NCI-H526 (cell line): ENCODE results near the gene FAF1.
"Not testable (repeated sequence)": the region's sequence is repeated elsewhere in the genome, so short reads cannot be mapped to it uniquely, and the experiment has no call there.

ENCODE experiments used
- DNase-seq, 2 experiments: peaks; one replicate each; lab custom pipeline; 2025; lab: John Stamatoyannopoulos, UW

FAF1 gene

DNA sequence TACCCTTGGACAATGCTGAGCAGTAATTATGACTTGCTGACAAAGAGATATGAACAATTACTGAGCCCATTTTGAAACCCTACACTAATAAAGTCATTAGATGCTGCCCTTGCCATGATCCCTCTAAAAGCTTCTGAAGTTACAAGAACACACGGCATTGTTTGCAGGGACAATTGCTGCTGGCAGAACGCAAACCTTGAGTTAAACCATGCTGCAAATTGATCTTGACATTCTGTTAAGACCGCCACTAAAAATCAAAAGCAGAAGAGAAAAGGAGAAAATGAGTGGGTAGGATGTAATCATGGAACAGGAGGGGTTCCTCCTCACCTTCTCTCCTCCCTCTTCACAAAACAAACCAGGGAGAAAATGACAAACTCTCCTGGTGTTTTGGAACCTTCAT lies 400.6 kb downstream of the FAF1 start:
- DNase-seq = no peak

DNA sequence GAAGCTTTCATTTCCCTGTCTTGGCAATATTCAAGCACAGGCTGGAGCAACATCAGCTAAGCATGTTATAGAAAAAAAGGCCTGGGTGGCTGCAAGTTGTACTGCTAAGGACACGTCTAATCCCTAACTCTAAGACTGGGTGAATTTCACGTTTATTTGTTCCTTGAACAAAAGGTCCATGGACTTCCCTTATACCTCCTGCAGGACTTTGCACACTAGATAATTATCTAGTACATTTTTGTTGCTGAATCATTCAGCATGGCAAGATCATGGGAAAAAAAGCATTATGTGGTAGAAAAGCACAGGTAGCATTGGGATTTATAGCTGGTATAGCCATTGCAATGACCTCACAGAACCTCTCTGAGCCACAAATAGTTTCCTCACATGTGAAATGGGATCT lies 406.1 kb downstream of the FAF1 start:
- no peak for DNase-seq

DNA sequence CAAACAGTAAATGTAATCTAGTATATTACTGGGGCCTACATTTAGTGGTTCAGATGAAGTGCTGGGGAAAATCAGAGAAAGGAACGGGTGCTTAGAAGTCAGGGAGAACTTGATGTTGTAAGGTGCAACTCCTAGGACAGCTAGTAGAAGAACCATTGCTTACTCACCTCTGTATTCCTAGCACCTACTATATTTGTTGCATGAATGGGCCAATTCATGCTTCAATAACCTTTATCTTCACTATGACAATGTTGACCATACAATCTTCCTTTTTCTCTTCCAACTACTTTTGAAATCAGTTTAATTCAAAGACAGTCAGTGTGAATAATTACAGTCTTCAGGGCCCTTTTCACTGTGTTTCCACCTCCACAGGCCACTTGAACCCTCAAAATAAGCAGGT lies 411.8 kb downstream of the FAF1 start:
- no peak for DNase-seq

DNA sequence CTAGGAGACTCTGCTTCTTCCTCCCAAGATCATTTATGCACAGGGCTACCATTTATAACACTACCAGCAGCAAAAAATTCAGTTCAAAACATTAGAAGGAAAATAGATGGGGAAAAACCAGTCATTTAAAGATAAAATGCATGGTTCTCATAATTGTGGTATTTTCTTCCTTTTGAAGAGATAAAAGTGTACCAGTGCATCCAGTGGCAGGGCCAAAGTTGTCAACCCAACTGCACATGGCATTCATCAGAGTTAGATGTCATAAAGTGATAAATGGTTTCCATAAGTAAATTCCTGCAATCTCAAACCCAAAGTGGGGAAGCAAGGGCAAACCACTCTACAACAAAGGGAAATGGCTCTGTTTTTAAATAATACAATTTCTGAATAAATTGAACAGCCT lies 417.7 kb downstream of the FAF1 start:
- DNase-seq = no peak

DNA sequence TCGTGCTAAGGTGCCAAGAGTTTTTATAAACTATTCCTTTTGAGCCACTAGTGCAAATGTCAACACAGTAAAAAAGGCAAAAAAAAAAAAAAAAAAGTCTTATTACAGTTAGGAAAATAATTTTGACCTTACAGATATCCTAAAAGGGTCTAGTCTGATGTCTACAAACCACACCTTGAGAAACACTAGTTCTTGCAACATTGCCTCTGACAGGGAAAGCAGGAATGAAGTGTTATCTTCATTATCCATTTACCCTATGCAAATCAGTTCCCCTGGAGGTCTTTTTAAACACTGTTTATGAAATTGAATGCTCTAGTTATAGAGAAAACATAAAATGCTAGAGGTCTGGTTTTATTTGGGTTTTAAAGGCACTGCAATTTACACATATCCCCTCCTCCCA lies 421.6 kb downstream of the FAF1 start:
- peak in 1 of 2 experiments; percentile 13 for DNase-seq

DNA sequence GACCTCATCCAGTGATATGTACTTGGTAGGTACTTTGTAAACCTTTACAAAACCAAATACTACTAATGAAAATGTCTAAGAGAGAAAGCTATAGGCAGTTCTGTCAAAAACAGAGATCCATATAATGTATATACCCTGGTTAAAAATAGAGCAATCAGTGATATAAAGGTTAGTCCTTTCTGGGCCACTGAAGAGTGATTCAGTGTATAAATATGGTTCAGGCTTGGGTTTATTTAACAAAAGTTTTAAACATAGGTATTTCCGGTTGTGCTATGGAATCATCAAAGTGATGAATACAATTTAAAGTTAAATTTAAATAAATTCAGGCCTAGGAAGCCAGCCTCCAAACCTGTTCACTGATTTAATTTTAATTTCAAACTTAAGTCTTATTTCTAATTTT lies 428.5 kb downstream of the FAF1 start:
- DNase-seq = no peak

DNA sequence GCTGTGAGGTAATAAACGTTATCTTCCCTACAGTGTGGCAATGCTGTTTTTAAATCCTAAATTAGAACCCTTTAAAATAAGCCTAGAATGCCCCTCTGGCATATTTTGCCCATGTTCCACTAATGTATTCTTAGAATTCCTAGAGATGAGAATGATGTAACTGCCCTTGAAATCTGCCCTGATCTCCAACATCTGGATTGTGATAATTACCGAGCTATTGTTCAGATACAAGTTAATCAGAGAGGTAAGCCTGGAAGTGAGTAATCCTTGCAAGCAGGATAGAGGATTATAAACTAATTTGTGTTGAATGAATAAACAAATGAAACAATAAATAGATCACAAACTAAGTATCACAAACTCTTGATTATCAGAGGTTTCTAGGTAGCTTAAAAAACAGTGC lies 429.0 kb downstream of the FAF1 start:
- DNase-seq = no peak

DNA sequence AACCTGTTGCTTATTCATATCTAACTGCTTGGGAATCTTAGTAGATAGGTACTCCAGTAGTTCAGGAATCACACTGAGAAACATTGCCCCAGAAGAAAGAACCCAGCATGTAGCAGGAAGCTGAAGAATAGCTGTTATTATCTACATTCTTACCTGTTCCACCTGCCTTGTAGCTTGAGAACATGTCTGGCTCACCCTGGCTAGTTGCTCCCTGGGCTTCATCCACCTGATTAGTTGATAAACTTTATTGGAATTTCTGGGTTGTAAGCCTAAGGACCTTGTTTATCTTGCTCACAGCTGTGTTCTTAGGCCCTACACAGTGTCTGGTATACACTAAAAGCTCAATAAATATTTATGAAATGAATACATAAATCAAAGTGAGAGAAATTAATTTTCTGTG lies 430.6 kb downstream of the FAF1 start:
- DNase-seq = no peak

DNA sequence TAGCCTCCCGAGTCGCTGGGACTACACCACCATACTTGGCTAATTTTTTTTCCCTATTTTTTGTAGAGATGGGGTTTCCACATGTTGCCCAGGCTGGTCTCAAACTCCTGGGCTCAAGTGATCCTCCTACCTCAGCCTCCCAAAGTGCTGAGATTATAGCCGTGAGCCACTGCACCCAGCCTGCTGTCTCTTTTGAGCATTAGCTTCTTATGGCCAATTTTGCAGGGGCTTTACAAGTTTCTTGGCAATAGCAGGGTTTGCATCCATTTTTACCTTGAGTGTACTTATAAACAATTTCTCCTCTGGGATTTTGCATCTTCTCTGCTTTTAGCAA lies 432.1 kb downstream of the FAF1 start:
- not testable (repeated sequence) for DNase-seq

DNA sequence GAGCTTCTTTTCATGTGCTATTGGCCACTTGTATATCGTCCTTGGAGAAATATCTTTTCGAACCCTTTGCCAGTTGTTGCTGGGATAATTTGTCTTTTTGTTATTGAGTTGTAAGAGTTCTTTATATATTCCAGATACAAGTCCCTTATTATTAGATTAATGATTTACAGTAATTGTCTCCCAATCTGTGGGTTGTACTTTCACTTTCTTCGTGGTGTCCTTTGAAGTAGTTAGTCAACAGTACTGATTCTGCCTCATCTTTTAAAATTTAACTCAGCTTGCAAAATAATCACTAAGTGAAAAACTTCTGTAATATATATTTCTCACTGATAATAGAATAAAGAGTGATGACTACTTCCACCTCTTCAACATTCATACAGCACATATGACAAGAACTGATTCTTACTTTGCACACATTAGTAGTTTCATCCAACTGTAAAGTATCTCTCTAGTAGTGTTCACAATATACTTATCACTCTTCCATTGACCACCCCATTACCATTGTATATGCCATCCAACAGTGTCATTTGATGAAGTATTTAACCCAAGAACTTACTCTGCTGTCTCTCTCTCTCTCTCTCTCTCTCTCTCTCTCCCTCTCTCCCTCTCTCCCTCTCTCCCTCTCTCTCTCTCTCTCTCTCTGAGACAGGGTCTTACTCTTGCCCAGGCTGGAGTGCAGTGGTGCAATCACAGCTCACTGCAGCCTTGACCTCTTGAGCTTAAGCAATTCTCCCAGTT lies 432.6 kb downstream of the FAF1 start:
- no peak for DNase-seq

DNA sequence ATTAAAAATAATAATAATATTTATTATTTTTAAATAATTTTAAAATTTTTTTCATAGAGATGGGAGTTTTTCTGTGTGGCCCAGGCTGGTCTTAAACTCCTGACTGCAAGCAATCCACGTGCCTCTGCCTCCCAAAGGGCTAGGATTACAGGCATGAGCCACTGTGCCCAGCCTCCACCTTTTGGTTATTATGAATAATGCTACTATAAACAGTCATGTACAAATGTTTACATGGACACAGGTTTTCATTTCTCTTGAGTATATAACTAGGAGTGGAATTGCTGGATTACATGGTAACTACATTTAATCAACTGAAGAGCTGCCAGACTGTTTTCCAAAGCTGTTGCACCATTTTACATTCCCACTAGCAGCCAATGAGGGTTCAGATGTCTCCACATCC lies 433.6 kb downstream of the FAF1 start:
- no peak for DNase-seq

DNA sequence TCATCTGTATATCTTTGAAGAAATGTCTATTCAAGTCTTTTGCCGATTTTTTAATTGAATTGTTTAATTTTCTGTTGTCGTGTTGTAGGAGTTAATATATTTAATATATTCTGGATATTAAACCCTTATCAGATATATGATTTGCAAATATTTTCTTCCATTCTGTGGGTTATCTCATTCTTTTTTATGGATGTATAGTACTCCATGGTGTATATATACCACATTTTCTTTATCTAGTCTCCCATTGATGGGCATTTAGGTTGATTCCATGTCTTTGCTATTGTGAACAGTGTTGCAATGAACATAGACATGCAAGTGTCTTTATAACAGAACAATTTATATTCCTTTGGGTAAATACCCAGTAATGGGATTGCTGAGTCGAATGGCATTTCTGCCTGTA lies 436.5 kb downstream of the FAF1 start:
- DNase-seq = no peak

DNA sequence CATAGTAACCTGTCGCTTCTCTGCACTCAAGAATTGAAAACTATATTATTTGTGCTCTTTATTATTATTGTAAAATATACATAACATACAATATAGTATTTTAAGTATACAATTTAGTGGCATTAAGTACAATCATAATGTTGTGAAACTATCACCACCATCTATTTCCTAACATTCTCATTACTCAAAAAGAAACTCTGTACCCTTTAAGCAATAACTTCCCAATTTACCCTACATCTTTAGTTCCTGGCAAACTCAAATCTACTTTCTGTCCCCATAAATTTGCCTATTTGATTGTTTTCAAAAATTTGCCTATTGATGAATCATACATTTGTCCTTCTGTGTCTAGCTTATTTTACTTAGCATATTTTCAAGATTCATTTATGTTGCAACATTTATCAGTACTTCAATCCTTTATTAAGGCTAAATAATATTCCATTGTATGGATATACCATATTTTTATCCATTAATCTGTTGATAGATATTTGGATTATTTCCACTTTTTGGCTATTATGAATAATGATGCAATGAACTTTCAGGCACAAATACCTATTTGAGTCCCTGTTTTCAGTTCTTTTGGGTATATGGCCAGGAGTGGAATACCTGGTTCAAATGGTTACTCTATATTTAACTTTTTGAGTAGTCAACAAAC lies 437.2 kb downstream of the FAF1 start:
- DNase-seq = no peak

DNA sequence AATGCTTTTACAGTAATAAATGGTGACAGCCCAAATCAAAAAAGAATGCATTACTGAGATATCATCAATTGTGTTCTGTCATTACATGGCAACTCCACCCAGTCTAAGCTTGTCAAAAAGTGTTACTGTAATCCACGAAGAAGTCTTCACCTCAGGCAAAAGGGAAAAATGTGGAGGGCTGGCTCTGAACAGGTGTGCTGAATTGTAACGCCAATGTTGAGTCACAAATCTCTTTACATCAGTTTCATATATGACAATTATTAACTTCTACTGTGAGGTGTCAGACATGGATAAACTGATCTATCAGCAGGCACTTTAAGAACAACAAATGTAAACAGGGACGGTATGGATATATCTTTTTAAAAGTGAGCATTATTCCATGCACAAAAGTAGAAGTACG lies 438.4 kb downstream of the FAF1 start:
- DNase-seq = no peak

DNA sequence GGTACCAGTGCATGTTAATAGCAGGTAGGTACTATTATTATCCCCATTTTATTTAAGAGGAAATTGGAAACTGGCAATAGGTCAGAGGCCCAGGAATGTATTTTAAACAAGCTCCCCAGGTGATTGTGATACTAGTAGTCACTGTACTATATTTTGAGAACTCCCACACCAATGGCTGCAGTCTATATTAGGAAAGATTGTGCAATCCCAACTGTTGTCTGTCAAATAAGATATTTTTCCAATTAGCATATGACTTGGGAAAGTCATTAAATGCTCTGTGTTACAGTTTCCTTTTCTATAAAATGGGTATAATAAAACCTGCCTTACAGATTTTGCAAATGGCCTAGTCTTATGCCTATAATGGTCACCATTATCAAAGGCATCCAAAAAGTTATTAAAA lies 442.6 kb downstream of the FAF1 start:
- no peak for DNase-seq

DNA sequence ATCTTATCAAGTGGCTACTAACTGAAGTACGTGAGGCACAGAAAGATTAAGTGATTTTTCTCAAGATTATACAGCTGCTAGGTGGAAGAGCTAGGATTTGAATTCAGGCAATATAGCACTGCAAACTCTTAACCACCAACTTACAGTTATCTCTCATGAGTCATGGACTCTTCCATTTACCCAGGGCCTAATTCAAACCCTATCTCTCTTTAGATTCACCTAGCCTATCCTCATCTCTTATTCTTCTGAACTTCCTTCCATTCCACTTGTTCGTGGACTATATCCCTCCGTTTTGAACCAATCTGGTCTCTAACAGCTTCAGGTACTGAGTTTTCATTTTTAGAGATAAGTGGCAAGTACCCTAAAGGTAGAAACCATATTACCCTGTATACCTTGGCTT lies 444.0 kb downstream of the FAF1 start:
- no peak for DNase-seq

DNA sequence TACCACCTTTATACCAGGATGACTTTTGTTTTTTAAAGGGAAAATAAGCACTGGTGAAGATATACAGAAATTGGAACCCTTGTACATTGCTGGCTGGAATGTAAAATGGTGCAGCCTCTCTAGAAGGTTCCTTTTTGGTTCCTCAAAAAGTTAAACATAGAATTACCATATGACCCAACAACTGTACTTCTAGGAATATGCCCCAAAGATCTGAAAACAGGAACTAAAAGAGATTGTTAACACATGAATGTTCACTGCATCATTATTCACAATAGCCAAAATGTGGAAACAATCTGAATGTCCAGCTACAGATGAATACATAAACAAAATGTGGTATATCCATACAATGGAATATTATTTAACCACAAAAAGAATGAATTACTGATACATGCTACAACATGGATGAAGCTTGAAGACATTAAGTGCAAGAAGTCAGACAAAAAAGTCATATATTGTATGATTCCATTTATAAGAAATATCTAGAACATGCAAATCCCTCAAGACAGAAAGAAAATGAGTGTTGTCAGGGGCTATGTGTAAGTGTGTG lies 452.0 kb downstream of the FAF1 start:
- DNase-seq = no peak

DNA sequence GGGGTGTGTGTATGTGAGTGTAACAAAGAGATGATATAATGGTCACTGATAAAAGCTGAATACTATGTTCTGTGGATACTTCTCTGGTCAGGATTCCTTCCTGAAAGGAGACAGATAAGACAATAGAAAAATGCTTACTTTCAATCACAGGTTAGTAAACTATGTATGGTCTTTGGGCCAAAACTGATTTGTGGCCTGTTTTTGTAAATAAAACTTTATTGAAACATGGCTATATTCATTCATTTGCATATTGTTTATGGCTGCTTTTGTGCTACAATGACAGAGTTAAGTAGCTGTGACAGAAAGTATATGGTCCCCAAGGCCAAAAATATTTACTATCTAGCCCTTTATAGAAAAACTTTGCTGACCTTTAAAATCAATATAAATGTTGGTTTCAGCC lies 454.6 kb downstream of the FAF1 start:
- no peak for DNase-seq

DNA sequence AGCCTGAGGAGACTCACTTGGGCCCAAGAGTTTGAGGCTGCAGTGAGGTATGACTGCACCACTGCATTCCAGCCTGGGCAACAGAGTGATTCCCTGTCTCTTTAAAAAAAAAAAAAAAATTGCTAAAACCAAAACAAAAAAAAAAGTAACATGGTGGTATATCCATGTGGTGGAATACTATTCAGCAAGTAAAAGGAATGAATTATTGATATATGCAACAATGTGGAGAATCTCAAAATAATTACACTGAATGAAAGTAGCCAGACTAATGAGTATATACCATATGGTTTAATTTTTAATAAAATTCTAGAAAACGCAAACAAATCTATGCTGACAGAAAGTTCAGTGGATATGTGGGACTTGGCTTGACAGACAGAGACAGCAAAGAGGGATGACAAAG lies 456.6 kb downstream of the FAF1 start:
- DNase-seq = no peak

DNA sequence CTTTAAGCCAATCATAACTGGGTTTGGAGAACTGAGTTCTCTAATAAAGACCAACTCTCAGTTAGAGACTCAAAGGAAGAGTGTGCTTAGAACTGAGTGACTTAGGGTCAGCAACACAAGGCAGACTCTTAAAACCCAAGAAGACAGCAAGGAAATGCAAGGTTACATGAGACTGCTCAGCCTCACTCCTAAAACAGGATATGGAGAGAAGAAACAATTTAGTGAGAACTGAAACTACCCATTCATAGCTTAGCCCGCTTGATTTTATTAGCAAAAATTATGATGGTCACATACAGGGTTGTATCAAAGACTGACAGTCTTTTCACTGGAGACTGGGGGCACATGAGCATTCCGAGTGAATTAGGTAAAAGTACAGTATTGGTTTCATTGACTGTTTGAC lies 457.9 kb downstream of the FAF1 start:
- DNase-seq = no peak

DNA sequence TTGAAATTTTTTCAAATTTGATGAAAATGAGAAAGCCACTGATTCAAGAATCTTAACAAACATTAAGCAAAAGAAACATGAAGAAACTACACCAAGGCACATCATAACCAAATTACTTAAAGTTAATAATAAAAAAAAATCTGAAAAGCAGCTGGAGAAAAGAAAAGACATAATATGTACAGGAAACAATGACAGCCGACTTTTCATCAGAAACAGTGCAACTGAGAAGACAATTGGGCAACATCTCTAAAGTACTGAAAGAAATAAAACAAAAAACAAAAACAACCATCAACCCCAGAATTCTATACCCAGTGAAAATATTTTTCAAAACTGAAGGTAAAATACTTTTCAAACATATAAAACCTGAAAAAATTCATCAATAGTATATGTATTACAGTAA lies 463.1 kb downstream of the FAF1 start:
- DNase-seq = no peak

DNA sequence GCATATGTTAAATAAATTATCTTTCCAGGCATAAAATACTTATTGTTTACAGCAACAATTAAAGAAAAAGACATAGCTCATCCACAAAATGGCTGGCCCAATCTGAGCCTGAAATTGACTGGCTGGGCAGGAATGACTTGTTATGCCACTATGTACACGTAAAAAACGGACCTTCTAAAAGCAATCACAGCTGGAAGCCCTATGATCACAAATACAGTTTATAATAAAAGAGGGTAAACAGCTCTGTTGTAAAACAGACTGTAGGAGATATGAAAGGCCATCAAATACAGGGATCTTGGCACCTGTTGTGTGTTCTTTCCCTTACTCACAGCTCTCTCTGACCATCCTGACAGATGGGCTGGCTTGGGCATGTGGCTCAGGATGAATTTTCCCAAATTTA lies 466.4 kb downstream of the FAF1 start:
- DNase-seq = no peak

DNA sequence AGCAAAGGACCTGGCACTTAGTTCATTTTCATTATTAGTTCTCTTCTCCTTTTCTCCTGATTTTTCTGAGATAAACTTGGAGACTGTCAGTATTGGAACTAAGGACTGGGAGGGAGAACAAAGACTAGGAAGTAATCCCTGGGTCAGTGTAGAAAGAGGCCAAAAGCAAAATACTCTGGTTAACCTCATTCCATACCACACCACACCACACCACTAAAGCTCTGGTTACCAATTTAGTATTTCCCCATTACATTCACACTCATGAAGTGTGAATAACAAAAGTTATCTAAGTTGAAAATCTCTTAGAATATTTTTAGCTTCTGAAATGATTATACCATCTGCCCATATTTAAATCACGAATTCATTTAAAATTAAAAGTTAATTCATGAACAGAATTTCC lies 467.9 kb downstream of the FAF1 start:
- DNase-seq = no peak

DNA sequence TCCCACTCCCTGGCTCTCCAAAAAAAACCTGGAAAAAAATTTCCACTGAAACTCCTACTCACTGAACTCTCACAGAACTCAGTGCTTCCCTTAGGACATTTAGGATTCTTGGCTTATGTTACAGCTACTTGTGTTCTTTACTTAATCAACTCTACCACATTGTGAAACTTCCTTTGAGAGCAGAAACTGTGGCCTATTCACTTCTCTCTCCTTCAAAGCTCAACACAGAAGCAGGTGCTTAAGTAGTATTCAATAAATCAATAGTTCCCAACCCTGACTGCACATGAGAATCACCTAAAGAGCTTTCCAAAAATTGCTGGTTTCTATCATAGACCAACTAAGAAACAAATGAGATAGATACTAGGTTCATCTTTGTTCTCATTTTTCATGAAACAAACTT lies 468.9 kb downstream of the FAF1 start:
- no peak for DNase-seq
